GM23338 (cell line): ENCODE results near the gene KCNAB1. TPM values are rescaled to one million over a fixed set of nuclear protein-coding genes. Genes with fewer than 3 reads are reported as not detected.

ENCODE experiments used
- ATAC-seq: fragments of 200-7000 bp; cut with Tn5 transposase; 3 replicates; pipeline ENCODE4 v1.9.1; 2020
- DNase-seq: peaks from one replicate; pipeline ENCODE4 v3.0.0-alpha.2; 2015; ENCODE audit warnings: low spot score
- H2AFZ ChIP-seq: fragments of 200-600 bp; sonication (generic); 2 replicates; pipeline ENCODE4 v1.8.0; 2016; ENCODE audit warnings: antibody characterized with exemption, mild to moderate bottlenecking, moderate library complexity
- H3F3A ChIP-seq: fragments of 200-600 bp; sonication (generic); replicated peaks from 2 replicates; pipeline ENCODE4 v1.8.0; 2017; ENCODE audit warnings: antibody characterized with exemption, mixed run types, low read depth
- H3K27ac ChIP-seq: fragments of 200-600 bp; sonication (generic); 2 replicates; pipeline ENCODE4 v1.6.1; 2016; ENCODE audit warnings: low read depth
- H3K27me3 ChIP-seq: fragments of 200-600 bp; sonication (generic); 2 replicates; pipeline ENCODE4 v1.8.0; 2016; ENCODE audit warnings: mild to moderate bottlenecking, mixed run types, moderate library complexity; ENCODE audit not compliant: insufficient read depth
- H3K36me3 ChIP-seq: fragments of 200-600 bp; sonication (generic); 2 replicates; pipeline ENCODE4 v1.8.0; 2016; ENCODE audit warnings: mild to moderate bottlenecking; ENCODE audit not compliant: insufficient read depth
- H3K4me1 ChIP-seq: fragments of 200-600 bp; sonication (generic); 2 replicates; pipeline ENCODE4 v1.8.0; 2016; ENCODE audit warnings: mild to moderate bottlenecking, moderate library complexity; ENCODE audit not compliant: insufficient read depth
- H3K4me2 ChIP-seq: fragments of 200-600 bp; sonication (generic); 2 replicates; pipeline ENCODE4 v1.7.1; 2017; ENCODE audit warnings: mixed run types
- H3K4me3 ChIP-seq: fragments of 200-600 bp; sonication (generic); 2 replicates; pipeline ENCODE4 v1.6.1; 2016; ENCODE audit warnings: mixed run types
- H3K79me2 ChIP-seq: fragments of 200-600 bp; sonication (generic); replicated peaks from 2 replicates; pipeline ENCODE4 v1.8.0; 2017; ENCODE audit warnings: mild to moderate bottlenecking; ENCODE audit not compliant: insufficient read depth
- H3K9me2 ChIP-seq: fragments of 200-600 bp; sonication (generic); 2 replicates; pipeline ENCODE4 v1.8.0; 2017; ENCODE audit not compliant: insufficient read depth
- H4K20me1 ChIP-seq: fragments of 200-600 bp; sonication (generic); replicated peaks from 2 replicates; pipeline ENCODE4 v1.8.0; 2017; ENCODE audit warnings: mild to moderate bottlenecking; ENCODE audit not compliant: insufficient read depth
- H3K27ac Mint-ChIP-seq: 2 replicates; pipeline ENCODE4 v1.8.0; 2020; ENCODE audit warnings: inconsistent platforms, mild to moderate bottlenecking, moderate library complexity, mixed read lengths
- H3K27me3 Mint-ChIP-seq: 3 replicates; pipeline ENCODE4 v1.8.0; 2022; ENCODE audit warnings: low read depth, mild to moderate bottlenecking, moderate library complexity, mixed read lengths, inconsistent platforms; ENCODE audit not compliant: insufficient read depth, poor library complexity
- H3K36me3 Mint-ChIP-seq: 3 replicates; pipeline ENCODE4 v1.8.0; 2021; ENCODE audit warnings: low read depth, mild to moderate bottlenecking, inconsistent platforms, moderate library complexity, mixed read lengths
- H3K4me1 Mint-ChIP-seq: 3 replicates; pipeline ENCODE4 v1.8.0; 2020; ENCODE audit warnings: mild to moderate bottlenecking, inconsistent platforms, mixed read lengths
- H3K4me3 Mint-ChIP-seq: 3 replicates; pipeline ENCODE4 v1.8.0; 2021; ENCODE audit warnings: moderate library complexity, mild to moderate bottlenecking, inconsistent platforms, mixed read lengths
- H3K9me3 Mint-ChIP-seq: 3 replicates; pipeline ENCODE4 v1.8.0; 2020; ENCODE audit warnings: moderate library complexity, mild to moderate bottlenecking, inconsistent platforms, mixed read lengths
- CREB1 ChIP-seq: fragments of 250-450 bp; sonication (Bioruptor Pico); IDR thresholded peaks from 2 replicates; pipeline ENCODE4 v1.5.0; 2020; ENCODE audit warnings: low read depth, mild to moderate bottlenecking, moderate library complexity
- EZH2 ChIP-seq: fragments of 200-600 bp; sonication (generic); IDR thresholded peaks from one replicate; pipeline ENCODE4 v1.8.0; 2017; ENCODE audit warnings: antibody characterized with exemption, mild to moderate bottlenecking, low read depth; ENCODE audit not compliant: unreplicated experiment
- EZH2phosphoT487 ChIP-seq: fragments of 200-600 bp; sonication (generic); IDR thresholded peaks from one replicate; pipeline ENCODE4 v1.8.1; 2018; ENCODE audit warnings: antibody characterized with exemption; ENCODE audit not compliant: unreplicated experiment
- JUNB ChIP-seq: IDR thresholded peaks from one replicate; pipeline ENCODE4 v1.6.1; 2016; ENCODE audit warnings: antibody characterized with exemption; ENCODE audit not compliant: unreplicated experiment
- STAT1 ChIP-seq: IDR thresholded peaks from one replicate; pipeline ENCODE4 v1.6.1; 2016; ENCODE audit warnings: antibody characterized with exemption; ENCODE audit not compliant: unreplicated experiment
- ZNF114 ChIP-seq: fragments of 250-450 bp; sonication (Bioruptor Pico); IDR thresholded peaks from 2 replicates; pipeline ENCODE4 v1.5.0; 2020; ENCODE audit warnings: mild to moderate bottlenecking, moderate library complexity
- ZNF331 ChIP-seq: fragments of 250-450 bp; sonication (Bioruptor Pico); IDR thresholded peaks from 2 replicates; pipeline ENCODE4 v1.5.0; 2020; ENCODE audit warnings: low read depth, mild to moderate bottlenecking, moderate library complexity
- polyA plus RNA-seq: library from polyadenylated mRNA; unstranded; fragments of >200 nt; fragmentation: Nextera tagmentation; extraction: Ambion mirVana; gene quantifications from 2 replicates; pipeline ENCODE4 v1.2.1, GENCODE V29; 2016
- total RNA-seq: library from RNA; depleted of rRNA; stranded (reverse); fragments of >200 nt; shearing (Covaris generic); gene quantifications from 2 replicates; pipeline ENCODE4 v1.2.3, GENCODE V29; 2014
- TF ChIP-seq, protein P1 (sequence below): fragments of 250-450 bp; sonication (Bioruptor Pico); IDR thresholded peaks from 2 replicates; pipeline ENCODE4 v1.5.0; 2020; ENCODE audit warnings: mild to moderate bottlenecking, moderate library complexity
- TF ChIP-seq, protein P2 (sequence below): IDR thresholded peaks from one replicate; pipeline ENCODE4 v1.6.1; 2018; ENCODE audit warnings: antibody characterized with exemption; ENCODE audit not compliant: unreplicated experiment
- TF ChIP-seq, protein P3 (sequence below), 2 experiments: fragments of 200-600 bp in 1 of 2; sonication (generic) in 1 of 2; conservative IDR thresholded peaks; 2 replicates each; pipeline versions ENCODE4 v1.5.1 to v1.6.1; 2016 to 2017; ENCODE audit warnings: antibody characterized with exemption in 2 of 2, low read depth in 2 of 2, mild to moderate bottlenecking in 2 of 2, moderate library complexity in 1 of 2

Gene KCNAB1
- total and polyA plus RNA-seq, 2 experiments from 2014 or later, result 0.69 to 2.6 TPM

DNA sequence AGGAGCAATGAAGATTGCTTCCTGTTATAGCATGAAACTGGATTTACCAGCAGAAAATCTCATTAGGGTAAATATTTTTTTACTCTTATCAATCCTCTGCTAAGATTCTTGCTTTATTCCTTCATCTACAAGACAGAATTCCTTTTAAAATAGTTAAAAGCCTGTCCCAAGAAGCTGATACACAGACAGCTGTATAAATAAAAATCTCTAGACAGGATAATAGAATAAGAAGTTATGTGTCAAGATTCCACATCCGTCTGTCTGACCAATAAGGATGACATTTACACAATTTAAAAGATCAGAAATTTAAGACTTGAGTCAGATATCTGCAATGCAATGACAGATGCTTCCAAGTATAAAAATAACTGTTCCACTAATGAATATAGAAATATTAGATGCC lies 376.9 kb downstream of the KCNAB1 start:
- H3K4me1 ChIP-seq, result no peaks in the 10 kb centered on the region
- no peaks in the 10 kb centered on the region for H3K27me3 ChIP-seq
- no peaks in the 10 kb centered on the region for H3F3A ChIP-seq
- no peaks in the 10 kb centered on the region for H4K20me1 ChIP-seq
- Mint-ChIP-seq H3K4me1 (no peaks in the 10 kb centered on the region), H3K27ac (no peak overlapping the region), H3K9me3 (peaks cover 7% of the 10 kb centered on the region; the same call in 2 of the 3 replicates), H3K4me3 (no peak overlapping the region), H3K27me3 (no peaks in the 10 kb centered on the region), H3K36me3 (peaks cover 6% of the 10 kb centered on the region; the same call in 1 of the 3 replicates)
- 0 out of 2 replicates have a peak, but pooled peaks cover 2% of the 10 kb centered on the region for H3K9me2 ChIP-seq
- H3K4me2 ChIP-seq, result no peak overlapping the region
- no peaks in the 10 kb centered on the region for H3K36me3 ChIP-seq
- no peak overlapping the region for H3K4me3 ChIP-seq
- no peak for TF ChIP-seq CREB1 (CRISPR knock-in tag)
- TF ChIP-seq, protein P1, sequence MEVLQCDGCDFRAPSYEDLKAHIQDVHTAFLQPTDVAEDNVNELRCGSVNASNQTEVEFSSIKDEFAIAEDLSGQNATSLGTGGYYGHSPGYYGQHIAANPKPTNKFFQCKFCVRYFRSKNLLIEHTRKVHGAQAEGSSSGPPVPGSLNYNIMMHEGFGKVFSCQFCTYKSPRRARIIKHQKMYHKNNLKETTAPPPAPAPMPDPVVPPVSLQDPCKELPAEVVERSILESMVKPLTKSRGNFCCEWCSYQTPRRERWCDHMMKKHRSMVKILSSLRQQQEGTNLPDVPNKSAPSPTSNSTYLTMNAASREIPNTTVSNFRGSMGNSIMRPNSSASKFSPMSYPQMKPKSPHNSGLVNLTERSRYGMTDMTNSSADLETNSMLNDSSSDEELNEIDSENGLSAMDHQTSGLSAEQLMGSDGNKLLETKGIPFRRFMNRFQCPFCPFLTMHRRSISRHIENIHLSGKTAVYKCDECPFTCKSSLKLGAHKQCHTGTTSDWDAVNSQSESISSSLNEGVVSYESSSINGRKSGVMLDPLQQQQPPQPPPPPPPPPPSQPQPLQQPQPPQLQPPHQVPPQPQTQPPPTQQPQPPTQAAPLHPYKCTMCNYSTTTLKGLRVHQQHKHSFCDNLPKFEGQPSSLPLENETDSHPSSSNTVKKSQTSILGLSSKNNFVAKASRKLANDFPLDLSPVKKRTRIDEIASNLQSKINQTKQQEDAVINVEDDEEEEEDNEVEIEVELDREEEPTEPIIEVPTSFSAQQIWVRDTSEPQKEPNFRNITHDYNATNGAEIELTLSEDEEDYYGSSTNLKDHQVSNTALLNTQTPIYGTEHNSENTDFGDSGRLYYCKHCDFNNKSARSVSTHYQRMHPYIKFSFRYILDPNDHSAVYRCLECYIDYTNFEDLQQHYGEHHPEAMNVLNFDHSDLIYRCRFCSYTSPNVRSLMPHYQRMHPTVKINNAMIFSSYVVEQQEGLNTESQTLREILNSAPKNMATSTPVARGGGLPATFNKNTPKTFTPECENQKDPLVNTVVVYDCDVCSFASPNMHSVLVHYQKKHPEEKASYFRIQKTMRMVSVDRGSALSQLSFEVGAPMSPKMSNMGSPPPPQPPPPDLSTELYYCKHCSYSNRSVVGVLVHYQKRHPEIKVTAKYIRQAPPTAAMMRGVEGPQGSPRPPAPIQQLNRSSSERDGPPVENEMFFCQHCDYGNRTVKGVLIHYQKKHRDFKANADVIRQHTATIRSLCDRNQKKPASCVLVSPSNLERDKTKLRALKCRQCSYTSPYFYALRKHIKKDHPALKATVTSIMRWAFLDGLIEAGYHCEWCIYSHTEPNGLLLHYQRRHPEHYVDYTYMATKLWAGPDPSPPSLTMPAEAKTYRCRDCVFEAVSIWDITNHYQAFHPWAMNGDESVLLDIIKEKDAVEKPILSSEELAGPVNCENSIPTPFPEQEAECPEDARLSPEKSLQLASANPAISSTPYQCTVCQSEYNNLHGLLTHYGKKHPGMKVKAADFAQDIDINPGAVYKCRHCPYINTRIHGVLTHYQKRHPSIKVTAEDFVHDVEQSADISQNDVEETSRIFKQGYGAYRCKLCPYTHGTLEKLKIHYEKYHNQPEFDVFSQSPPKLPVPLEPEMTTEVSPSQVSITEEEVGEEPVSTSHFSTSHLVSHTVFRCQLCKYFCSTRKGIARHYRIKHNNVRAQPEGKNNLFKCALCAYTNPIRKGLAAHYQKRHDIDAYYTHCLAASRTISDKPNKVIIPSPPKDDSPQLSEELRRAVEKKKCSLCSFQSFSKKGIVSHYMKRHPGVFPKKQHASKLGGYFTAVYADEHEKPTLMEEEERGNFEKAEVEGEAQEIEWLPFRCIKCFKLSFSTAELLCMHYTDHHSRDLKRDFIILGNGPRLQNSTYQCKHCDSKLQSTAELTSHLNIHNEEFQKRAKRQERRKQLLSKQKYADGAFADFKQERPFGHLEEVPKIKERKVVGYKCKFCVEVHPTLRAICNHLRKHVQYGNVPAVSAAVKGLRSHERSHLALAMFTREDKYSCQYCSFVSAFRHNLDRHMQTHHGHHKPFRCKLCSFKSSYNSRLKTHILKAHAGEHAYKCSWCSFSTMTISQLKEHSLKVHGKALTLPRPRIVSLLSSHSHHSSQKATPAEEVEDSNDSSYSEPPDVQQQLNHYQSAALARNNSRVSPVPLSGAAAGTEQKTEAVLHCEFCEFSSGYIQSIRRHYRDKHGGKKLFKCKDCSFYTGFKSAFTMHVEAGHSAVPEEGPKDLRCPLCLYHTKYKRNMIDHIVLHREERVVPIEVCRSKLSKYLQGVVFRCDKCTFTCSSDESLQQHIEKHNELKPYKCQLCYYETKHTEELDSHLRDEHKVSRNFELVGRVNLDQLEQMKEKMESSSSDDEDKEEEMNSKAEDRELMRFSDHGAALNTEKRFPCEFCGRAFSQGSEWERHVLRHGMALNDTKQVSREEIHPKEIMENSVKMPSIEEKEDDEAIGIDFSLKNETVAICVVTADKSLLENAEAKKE (CRISPR knock-in tag), result no peak
- no peak for TF ChIP-seq JUNB
- DNase-seq (no peak), ATAC-seq (no peak)
- H2AFZ ChIP-seq, result no peak overlapping the region
- no peaks in the 10 kb centered on the region for H3K79me2 ChIP-seq
- H3K27ac ChIP-seq, result no peak overlapping the region

DNA sequence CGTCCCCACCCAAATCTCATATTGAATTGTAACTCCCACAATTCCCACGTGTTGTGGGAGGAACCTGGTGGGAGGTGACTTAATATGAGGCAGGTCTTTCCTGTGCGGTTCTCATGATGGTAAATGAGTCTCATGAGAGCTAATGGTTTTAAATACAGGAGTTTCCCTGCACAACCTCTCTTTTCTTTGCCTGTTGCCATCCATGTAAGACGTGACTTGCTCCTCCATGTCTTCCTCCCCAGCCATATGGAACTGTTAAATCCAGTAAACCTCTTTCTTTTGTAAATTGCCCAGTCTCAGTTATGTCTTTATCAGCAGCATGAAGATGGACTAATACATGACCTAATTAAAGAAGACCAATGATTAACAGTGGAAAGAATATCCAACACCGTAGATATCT lies 377.9 kb downstream of the KCNAB1 start:
- no peaks in the 10 kb centered on the region for H3K4me1 Mint-ChIP-seq
- peaks cover 6% of the 10 kb centered on the region; the same call in 1 of the 3 replicates for H3K36me3 Mint-ChIP-seq
- Histone ChIP-seq H3K27me3 (no peaks in the 10 kb centered on the region), H3F3A (no peaks in the 10 kb centered on the region), H4K20me1 (no peaks in the 10 kb centered on the region), H3K36me3 (no peaks in the 10 kb centered on the region), H3K27ac (no peak overlapping the region), H2AFZ (no peak overlapping the region), H3K79me2 (no peaks in the 10 kb centered on the region), H3K4me3 (no peak overlapping the region), H3K4me2 (no peak overlapping the region), H3K4me1 (no peaks in the 10 kb centered on the region), H3K9me2 (0 out of 2 replicates have a peak, but pooled peaks cover 2% of the 10 kb centered on the region)
- no peaks in the 10 kb centered on the region for H3K27me3 Mint-ChIP-seq
- H3K9me3 Mint-ChIP-seq, result peaks cover 7% of the 10 kb centered on the region; the same call in 2 of the 3 replicates
- H3K4me3 Mint-ChIP-seq, result no peak overlapping the region
- H3K27ac Mint-ChIP-seq, result no peak overlapping the region
- ATAC-seq (no peak), DNase-seq (no peak)
- TF ChIP-seq ZNF331 (CRISPR knock-in tag) (no peak), STAT1 (no peak), EZH2 (no peak), ZNF114 (CRISPR knock-in tag) (no peak), EZH2phosphoT487 (no peak)
- TF ChIP-seq, protein P2, sequence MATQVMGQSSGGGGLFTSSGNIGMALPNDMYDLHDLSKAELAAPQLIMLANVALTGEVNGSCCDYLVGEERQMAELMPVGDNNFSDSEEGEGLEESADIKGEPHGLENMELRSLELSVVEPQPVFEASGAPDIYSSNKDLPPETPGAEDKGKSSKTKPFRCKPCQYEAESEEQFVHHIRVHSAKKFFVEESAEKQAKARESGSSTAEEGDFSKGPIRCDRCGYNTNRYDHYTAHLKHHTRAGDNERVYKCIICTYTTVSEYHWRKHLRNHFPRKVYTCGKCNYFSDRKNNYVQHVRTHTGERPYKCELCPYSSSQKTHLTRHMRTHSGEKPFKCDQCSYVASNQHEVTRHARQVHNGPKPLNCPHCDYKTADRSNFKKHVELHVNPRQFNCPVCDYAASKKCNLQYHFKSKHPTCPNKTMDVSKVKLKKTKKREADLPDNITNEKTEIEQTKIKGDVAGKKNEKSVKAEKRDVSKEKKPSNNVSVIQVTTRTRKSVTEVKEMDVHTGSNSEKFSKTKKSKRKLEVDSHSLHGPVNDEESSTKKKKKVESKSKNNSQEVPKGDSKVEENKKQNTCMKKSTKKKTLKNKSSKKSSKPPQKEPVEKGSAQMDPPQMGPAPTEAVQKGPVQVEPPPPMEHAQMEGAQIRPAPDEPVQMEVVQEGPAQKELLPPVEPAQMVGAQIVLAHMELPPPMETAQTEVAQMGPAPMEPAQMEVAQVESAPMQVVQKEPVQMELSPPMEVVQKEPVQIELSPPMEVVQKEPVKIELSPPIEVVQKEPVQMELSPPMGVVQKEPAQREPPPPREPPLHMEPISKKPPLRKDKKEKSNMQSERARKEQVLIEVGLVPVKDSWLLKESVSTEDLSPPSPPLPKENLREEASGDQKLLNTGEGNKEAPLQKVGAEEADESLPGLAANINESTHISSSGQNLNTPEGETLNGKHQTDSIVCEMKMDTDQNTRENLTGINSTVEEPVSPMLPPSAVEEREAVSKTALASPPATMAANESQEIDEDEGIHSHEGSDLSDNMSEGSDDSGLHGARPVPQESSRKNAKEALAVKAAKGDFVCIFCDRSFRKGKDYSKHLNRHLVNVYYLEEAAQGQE, result no peak
- TF ChIP-seq, protein P3, sequence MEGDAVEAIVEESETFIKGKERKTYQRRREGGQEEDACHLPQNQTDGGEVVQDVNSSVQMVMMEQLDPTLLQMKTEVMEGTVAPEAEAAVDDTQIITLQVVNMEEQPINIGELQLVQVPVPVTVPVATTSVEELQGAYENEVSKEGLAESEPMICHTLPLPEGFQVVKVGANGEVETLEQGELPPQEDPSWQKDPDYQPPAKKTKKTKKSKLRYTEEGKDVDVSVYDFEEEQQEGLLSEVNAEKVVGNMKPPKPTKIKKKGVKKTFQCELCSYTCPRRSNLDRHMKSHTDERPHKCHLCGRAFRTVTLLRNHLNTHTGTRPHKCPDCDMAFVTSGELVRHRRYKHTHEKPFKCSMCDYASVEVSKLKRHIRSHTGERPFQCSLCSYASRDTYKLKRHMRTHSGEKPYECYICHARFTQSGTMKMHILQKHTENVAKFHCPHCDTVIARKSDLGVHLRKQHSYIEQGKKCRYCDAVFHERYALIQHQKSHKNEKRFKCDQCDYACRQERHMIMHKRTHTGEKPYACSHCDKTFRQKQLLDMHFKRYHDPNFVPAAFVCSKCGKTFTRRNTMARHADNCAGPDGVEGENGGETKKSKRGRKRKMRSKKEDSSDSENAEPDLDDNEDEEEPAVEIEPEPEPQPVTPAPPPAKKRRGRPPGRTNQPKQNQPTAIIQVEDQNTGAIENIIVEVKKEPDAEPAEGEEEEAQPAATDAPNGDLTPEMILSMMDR (conservative IDR thresholded peaks at IDR 0.05; ENCODE audit: low read depth in 2 of 2), result no peak
